IMR-90 (cell line): ENCODE data around the gene OR51A2. TPM values are rescaled to one million over a fixed set of nuclear protein-coding genes. Genes with fewer than 3 reads are reported as not detected.

Experiments
- ATAC-seq: fragments of 200-7000 bp; cut with Tn5 transposase; 2 replicates; pipeline ENCODE4 v1.9.1; 2020; ENCODE audit warnings: low read depth, mild to moderate bottlenecking, moderate library complexity
- BruUV-seq: library from RNA; stranded (reverse); fragments of 400-500 nt; replicated peaks from 2 replicates; lab custom pipeline; 2021; lab: Mats Ljungman, UMichigan
- CTCF ChIA-PET: fragments of 300-600 bp; formaldehyde crosslinking; extraction: SDS; loops from one replicate; lab custom pipeline; 2021; ENCODE audit warnings: antibody characterized with exemption; lab: Yijun Ruan, JAX
- POLR2A ChIA-PET: fragments of 300-600 bp; sonication (Branson Sonifier 250); formaldehyde crosslinking; loops from one replicate; lab custom pipeline; 2022; ENCODE audit warnings: antibody characterized with exemption; ENCODE audit not compliant: unreplicated experiment; lab: Charles Lee
- DNase-seq: peaks from one replicate; pipeline ENCODE4 v3.0.0; 2013
- H2AFZ ChIP-seq: replicated peaks from 2 replicates; pipeline ENCODE3; 2013; ENCODE audit warnings: low read length, mild to moderate bottlenecking; ENCODE audit not compliant: poor library complexity
- H2AK5ac ChIP-seq: 2 replicates; pipeline ENCODE4 v1.6.1; 2013; ENCODE audit warnings: low read depth, low read length, inconsistent platforms
- H2AK9ac ChIP-seq: replicated peaks from 2 replicates; pipeline ENCODE3; 2013; ENCODE audit warnings: mild to moderate bottlenecking, low read depth, low read length, moderate library complexity; ENCODE audit not compliant: poor library complexity
- H2BK120ac ChIP-seq: 2 replicates; pipeline ENCODE4 v1.6.1; 2013; ENCODE audit warnings: low read depth, low read length, inconsistent platforms
- H2BK15ac ChIP-seq: 3 replicates; pipeline ENCODE4 v1.6.1; 2013; ENCODE audit warnings: low read depth, low read length, inconsistent platforms
- H2BK20ac ChIP-seq: 2 replicates; pipeline ENCODE4 v1.6.1; 2013; ENCODE audit warnings: low read depth, mild to moderate bottlenecking, inconsistent platforms, low read length, moderate library complexity
- H2BK5ac ChIP-seq: 2 replicates; pipeline ENCODE4 v1.6.1; 2013; ENCODE audit warnings: mild to moderate bottlenecking, low read depth, low read length, inconsistent platforms; ENCODE audit not compliant: poor library complexity, severe bottlenecking
- H3K14ac ChIP-seq: replicated peaks from 2 replicates; pipeline ENCODE4 v1.6.1; 2013; ENCODE audit warnings: low read depth, low read length, inconsistent platforms
- H3K18ac ChIP-seq: 2 replicates; pipeline ENCODE4 v1.6.1; 2013; ENCODE audit warnings: low read depth, low read length, control low read depth
- H3K23ac ChIP-seq: 2 replicates; pipeline ENCODE4 v1.6.1; 2013; ENCODE audit warnings: low read depth, low read length, inconsistent platforms
- H3K27ac ChIP-seq: 2 replicates; pipeline ENCODE4 v1.5.1; 2013; ENCODE audit warnings: mild to moderate bottlenecking, control low read depth, low read length; ENCODE audit not compliant: insufficient read depth
- H3K27me3 ChIP-seq: 2 replicates; pipeline ENCODE4 v1.6.1; 2013; ENCODE audit warnings: low read length; ENCODE audit not compliant: control insufficient read depth, insufficient read depth
- H3K36me3 ChIP-seq: 2 replicates; pipeline ENCODE4 v1.6.1; 2013; ENCODE audit warnings: low read length, mixed read lengths; ENCODE audit not compliant: control insufficient read depth, insufficient read depth
- H3K4ac ChIP-seq: 2 replicates; pipeline ENCODE4 v1.6.1; 2013; ENCODE audit warnings: low read depth, low read length, inconsistent platforms
- H3K4me1 ChIP-seq: 2 replicates; pipeline ENCODE4 v1.6.1; 2013; ENCODE audit warnings: low read length, mixed read lengths; ENCODE audit not compliant: control insufficient read depth, insufficient read depth
- H3K4me2 ChIP-seq: 2 replicates; pipeline ENCODE4 v1.6.1; 2013; ENCODE audit warnings: low read depth, mild to moderate bottlenecking, control low read depth, low read length, moderate library complexity
- H3K4me3 ChIP-seq: 2 replicates; pipeline ENCODE4 v1.5.1; 2013; ENCODE audit warnings: low read depth, mild to moderate bottlenecking, control low read depth, low read length, moderate library complexity; ENCODE audit not compliant: insufficient read depth
- H3K56ac ChIP-seq: 2 replicates; pipeline ENCODE4 v1.6.1; 2013; ENCODE audit warnings: low read length, inconsistent platforms; ENCODE audit not compliant: insufficient read depth; ENCODE audit errors: extremely low read depth
- H3K79me1 ChIP-seq, 2 experiments: 2 replicates each; pipeline ENCODE4 v1.6.1; 2013; ENCODE audit warnings: low read length in 2 of 2, inconsistent platforms in 1 of 2, low read depth in 1 of 2
- H3K9ac ChIP-seq: 2 replicates; pipeline ENCODE4 v1.6.1; 2013; ENCODE audit warnings: low read depth, low read length, control low read depth
- H3K9me1 ChIP-seq: 2 replicates; pipeline ENCODE4 v1.6.1; 2013; ENCODE audit warnings: low read length, inconsistent platforms; ENCODE audit not compliant: insufficient read depth
- H3K9me3 ChIP-seq: 2 replicates; pipeline ENCODE4 v1.6.1; 2013; ENCODE audit warnings: low read length; ENCODE audit not compliant: control insufficient read depth, insufficient read depth
- H4K20me1 ChIP-seq: 2 replicates; pipeline ENCODE4 v1.6.1; 2013; ENCODE audit warnings: low read length, inconsistent platforms; ENCODE audit not compliant: insufficient read depth
- H4K5ac ChIP-seq: 2 replicates; pipeline ENCODE4 v1.6.1; 2013; ENCODE audit warnings: mild to moderate bottlenecking, low read depth, low read length, control low read depth
- H4K8ac ChIP-seq, 2 experiments: 2 replicates each; pipeline ENCODE4 v1.6.1; 2013; ENCODE audit warnings: low read depth in 2 of 2, low read length in 2 of 2, control low read depth in 1 of 2, inconsistent platforms in 1 of 2
- H4K91ac ChIP-seq: 2 replicates; pipeline ENCODE4 v1.6.1; 2013; ENCODE audit warnings: low read depth, low read length, inconsistent platforms; ENCODE audit not compliant: insufficient read depth
- BHLHE40 ChIP-seq: fragments of 150-350 bp; IDR thresholded peaks from 2 replicates; pipeline ENCODE4 v1.6.1; 2016; ENCODE audit warnings: mild to moderate bottlenecking, low read depth, low read length
- CEBPB ChIP-seq: IDR thresholded peaks from 2 replicates; pipeline ENCODE4 v1.6.1; 2012; ENCODE audit warnings: low read depth, low read length, improper control_type of control experiment
- CHD1 ChIP-seq: IDR thresholded peaks from 2 replicates; pipeline ENCODE4 v1.6.1; 2012; ENCODE audit warnings: low read depth, low read length, improper control_type of control experiment
- CTCF ChIP-seq: conservative IDR thresholded peaks from 2 replicates; pipeline ENCODE4 v1.5.1; 2012; ENCODE audit warnings: mild to moderate bottlenecking, low read depth, low read length, improper control_type of control experiment
- FOS ChIP-seq: fragments of 150-350 bp; IDR thresholded peaks from 2 replicates; pipeline ENCODE4 v1.6.1; 2016; ENCODE audit warnings: low read depth, low read length
- MAFK ChIP-seq: IDR thresholded peaks from 2 replicates; pipeline ENCODE4 v1.6.1; 2012; ENCODE audit warnings: low read depth, low read length, improper control_type of control experiment
- MAZ ChIP-seq: IDR thresholded peaks from 2 replicates; pipeline ENCODE4 v1.6.1; 2012; ENCODE audit warnings: low read depth, mild to moderate bottlenecking, low read length, improper control_type of control experiment, moderate library complexity, borderline replicate concordance
- MXI1 ChIP-seq: IDR thresholded peaks from 2 replicates; pipeline ENCODE4 v1.6.1; 2012; ENCODE audit warnings: low read depth, mild to moderate bottlenecking, low read length, moderate library complexity, borderline replicate concordance
- NFE2L2 ChIP-seq: fragments of 150-350 bp; IDR thresholded peaks from 2 replicates; pipeline ENCODE4 v1.6.1; 2016; ENCODE audit warnings: low read depth, mild to moderate bottlenecking, low read length
- POLR2A ChIP-seq: IDR thresholded peaks from 2 replicates; pipeline ENCODE4 v1.6.1; 2012; ENCODE audit warnings: mild to moderate bottlenecking, low read depth, low read length
- RAD21 ChIP-seq: IDR thresholded peaks from 2 replicates; pipeline ENCODE4 v1.6.1; 2012; ENCODE audit warnings: low read length, improper control_type of control experiment
- RCOR1 ChIP-seq: IDR thresholded peaks from 2 replicates; pipeline ENCODE4 v1.6.1; 2012; ENCODE audit warnings: mild to moderate bottlenecking, low read length, improper control_type of control experiment; ENCODE audit not compliant: insufficient replicate concordance
- RFX5 ChIP-seq: IDR thresholded peaks from 2 replicates; pipeline ENCODE4 v1.8.0; 2012; ENCODE audit warnings: low read depth, mild to moderate bottlenecking, low read length, moderate library complexity
- SMC3 ChIP-seq: fragments of 150-350 bp; IDR thresholded peaks from 2 replicates; pipeline ENCODE4 v1.6.1; 2016; ENCODE audit warnings: low read depth, mild to moderate bottlenecking, antibody characterized with exemption, low read length, moderate library complexity
- USF2 ChIP-seq: fragments of 150-350 bp; IDR thresholded peaks from 2 replicates; pipeline ENCODE4 v1.6.1; 2017; ENCODE audit warnings: mild to moderate bottlenecking, antibody characterized with exemption, low read length, low read depth
- WGBS, 2 experiments: methylation state at CpG; one replicate each; pipeline versions ENCODE4 v1.1.5 to v1.1.7; 2013; ENCODE audit warnings: missing lambda C conversion rate in 2 of 2; ENCODE audit not compliant: insufficient read length in 1 of 2; ENCODE audit errors: extremely low coverage in 2 of 2; 5-methylcytosine and 5-hydroxymethylcytosine counted together
- dilution Hi-C: fragments of 300-500 bp; cut with HindIII; formaldehyde crosslinking; loops from one replicate; pipeline ENCODE4 v1.14.3; 2018; ENCODE audit warnings: low sequenced_read_pairs; ENCODE audit not compliant: unreplicated experiment
- in situ Hi-C: fragments of 300-500 bp; cut with MboI; formaldehyde crosslinking; loops from 3 replicates; pipeline ENCODE4 v1.14.3; 2019; ENCODE audit warnings: low sequenced_read_pairs, inconsistent platforms, mixed read lengths
- intact Hi-C: fragments of 100-400 bp; cut with micrococcal nuclease; formaldehyde crosslinking; loops from 2 replicates; pipeline ENCODE4 v1.10.0; 2022
- polyA plus RNA-seq, 3 experiments: library from polyadenylated mRNA; depleted of rRNA; stranded (reverse); fragments of >200 nt; gene quantifications; 2 replicates each; pipeline ENCODE4 v1.2.3, GENCODE V29; 2012; ENCODE audit warnings: low replicate concordance in 1 of 3
- total RNA-seq: library from RNA; depleted of rRNA; stranded (reverse); fragments of >200 nt; gene quantifications from 2 replicates; pipeline ENCODE4 v1.2.3, GENCODE V29; 2012
- TF ChIP-seq, protein P1 (sequence below): fragments of 150-350 bp; IDR thresholded peaks from 2 replicates; pipeline ENCODE4 v1.6.1; 2016; ENCODE audit warnings: low read depth, mild to moderate bottlenecking, low read length, moderate library complexity, borderline replicate concordance

Gene OR51A2
- total and polyA plus RNA-seq, 2 of the 4 experiments (the other 2 are of a cell fraction) = not detected

DNA sequence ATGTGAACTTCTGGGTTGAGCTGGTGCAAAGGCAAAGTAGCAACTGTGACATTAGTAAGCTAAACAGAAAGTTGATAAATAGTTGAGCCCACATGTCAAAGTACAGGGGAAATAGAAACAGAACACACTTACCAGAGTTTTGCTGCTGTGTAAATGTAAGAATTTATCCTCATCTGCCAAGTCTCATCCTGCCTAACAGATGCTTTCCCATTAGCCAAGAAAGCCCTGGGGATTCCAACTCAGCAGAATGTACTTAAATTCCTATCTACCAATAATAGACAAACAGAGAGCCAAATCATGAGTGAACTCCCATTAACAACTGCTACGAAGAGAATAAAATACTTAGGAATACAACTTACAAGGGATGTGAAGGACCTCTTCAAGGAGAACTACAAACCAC lies 7.3 kb upstream of the OR51A2 start:
- H2AFZ ChIP-seq = no peak overlapping the region
- ChIA-PET CTCF (no interaction called here), POLR2A (no interaction called here)
- DNase-seq = no peak
- H2BK5ac ChIP-seq = no peak overlapping the region
- no peak overlapping the region for H4K8ac ChIP-seq
- intact Hi-C loops = no loop called here
- no peak overlapping the region for H2BK15ac ChIP-seq
- no peak overlapping the region for H3K18ac ChIP-seq
- H4K5ac ChIP-seq = no peak overlapping the region
- no peak overlapping the region for H3K9ac ChIP-seq
- no peak overlapping the region for H3K14ac ChIP-seq
- dilution Hi-C loops = no loop called here
- H3K4ac ChIP-seq = no peak overlapping the region
- no peak overlapping the region for H2BK20ac ChIP-seq
- H3K56ac ChIP-seq = no peak overlapping the region
- no peak overlapping the region for H3K27ac ChIP-seq
- H2BK120ac ChIP-seq = no peak overlapping the region
- no peaks in the 10 kb centered on the region for H4K20me1 ChIP-seq
- no peak overlapping the region for H3K4me2 ChIP-seq
- no peaks in the 10 kb centered on the region for H3K9me1 ChIP-seq
- BruUV-seq = no TSS peak
- TF ChIP-seq POLR2A (no peak), NFE2L2 (no peak), RAD21 (no peak), SMC3 (no peak), MAZ (no peak), USF2 (no peak), CHD1 (no peak), CEBPB (no peak), BHLHE40 (no peak), MXI1 (no peak), CTCF (no peak), FOS (no peak), RFX5 (no peak), MAFK (no peak), RCOR1 (no peak)
- TF ChIP-seq, protein P1, sequence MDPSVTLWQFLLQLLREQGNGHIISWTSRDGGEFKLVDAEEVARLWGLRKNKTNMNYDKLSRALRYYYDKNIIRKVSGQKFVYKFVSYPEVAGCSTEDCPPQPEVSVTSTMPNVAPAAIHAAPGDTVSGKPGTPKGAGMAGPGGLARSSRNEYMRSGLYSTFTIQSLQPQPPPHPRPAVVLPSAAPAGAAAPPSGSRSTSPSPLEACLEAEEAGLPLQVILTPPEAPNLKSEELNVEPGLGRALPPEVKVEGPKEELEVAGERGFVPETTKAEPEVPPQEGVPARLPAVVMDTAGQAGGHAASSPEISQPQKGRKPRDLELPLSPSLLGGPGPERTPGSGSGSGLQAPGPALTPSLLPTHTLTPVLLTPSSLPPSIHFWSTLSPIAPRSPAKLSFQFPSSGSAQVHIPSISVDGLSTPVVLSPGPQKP = no peak
- no peak overlapping the region for H3K23ac ChIP-seq
- H2AK9ac ChIP-seq = no peak overlapping the region
- no CpG with 5 or more reads among the region's 1 CpG for WGBS, 2 experiments
- no peak overlapping the region for H4K91ac ChIP-seq
- H3K27me3 ChIP-seq = no peaks in the 10 kb centered on the region; the same call in 1 of the 2 replicates
- no peaks in the 10 kb centered on the region for H3K36me3 ChIP-seq
- no peak overlapping the region for H2AK5ac ChIP-seq
- no peaks in the 10 kb centered on the region for H3K9me3 ChIP-seq
- no peaks in the 10 kb centered on the region for H3K4me1 ChIP-seq
- H3K4me3 ChIP-seq = no peak overlapping the region
- no peaks in the 10 kb centered on the region for H3K79me1 ChIP-seq
- in situ Hi-C loops = no loop called here
- ATAC-seq = no peak
